ENCODE measurements around the gene GFI1B. TPM values are rescaled to one million over a fixed set of nuclear protein-coding genes. Genes with fewer than 3 reads are reported as not detected.

GFI1B gene
- total and polyA plus RNA-seq, 7 donors, result 0.28 to 0.92 (median 0.87) TPM; not detected in 4

GRCh38 chr9:132978112-132978450 lies 413 bp upstream of the GFI1B start:
- DNase-seq, result no peak
- Histone ChIP-seq H3K27me3 (peaks cover 0 to 75% (median 40%) of the 10 kb centered on the region in 3 donors), H3K36me3 (no peaks in the 10 kb centered on the region), H3K27ac (no peak overlapping the region), H3K4me3 (no peak overlapping the region), H3K9me3 (no peaks in the 10 kb centered on the region), H3K4me1 (no peaks in the 10 kb centered on the region)
- WGBS, 2 donors, result 6 to 15% methylated on average over 2 of the region's 2 CpGs
- TF ChIP-seq POLR2AphosphoS5 (IDR thresholded peaks at IDR 0.05) (no peak), POLR2A (IDR thresholded peaks at IDR 0.05) (no peak), EP300 (IDR thresholded peaks at IDR 0.05) (no peak), CTCF (IDR thresholded peaks at IDR 0.05) (no peak)
- intact Hi-C loops (cut with DNase I), result no loop called here

GRCh38 chr9:132980157-132980556 lies 1.7 kb downstream of the GFI1B start:
- H3K4me3 ChIP-seq, result no peak overlapping the region
- WGBS, 2 donors, result 60 to 78% methylated on average over 5 of the region's 5 CpGs
- H3K4me1 ChIP-seq, result no peaks in the 10 kb centered on the region
- no peaks in the 10 kb centered on the region for H3K36me3 ChIP-seq
- H3K9me3 ChIP-seq, result no peaks in the 10 kb centered on the region
- H3K27me3 ChIP-seq, result peaks cover 0 to 80% (median 37%) of the 10 kb centered on the region in 3 donors
- no peak for DNase-seq
- TF ChIP-seq POLR2AphosphoS5 (IDR thresholded peaks at IDR 0.05), result no peak
- no peak for TF ChIP-seq CTCF (IDR thresholded peaks at IDR 0.05)
- intact Hi-C loops (cut with DNase I), result no loop called here
- no peak overlapping the region for H3K27ac ChIP-seq

GRCh38 chr9:132982458-132982857 lies 4.0 kb downstream of the GFI1B start:
- Histone ChIP-seq H3K4me3 (no peak overlapping the region), H3K27ac (no peak overlapping the region), H3K36me3 (no peaks in the 10 kb centered on the region), H3K27me3 (peaks cover 0 to 72% (median 28%) of the 10 kb centered on the region in 3 donors), H3K9me3 (no peaks in the 10 kb centered on the region), H3K4me1 (no peaks in the 10 kb centered on the region)
- intact Hi-C loops (cut with DNase I), result no loop called here
- WGBS, 2 donors, result 13 to 36% methylated on average over 8 of the region's 8 CpGs
- no peak for TF ChIP-seq POLR2AphosphoS5 (IDR thresholded peaks at IDR 0.05)
- no peak for TF ChIP-seq EP300 (IDR thresholded peaks at IDR 0.05)
- TF ChIP-seq POLR2A (IDR thresholded peaks at IDR 0.05), result no peak
- TF ChIP-seq CTCF (IDR thresholded peaks at IDR 0.05), result no peak
- DNase-seq, result no peak

GRCh38 chr9:132983491-132984201 lies 5.2 kb downstream of the GFI1B start:
- intact Hi-C loops (cut with DNase I), result no loop called here
- no peak overlapping the region for H3K27ac ChIP-seq
- 82 to 85% methylated on average over 11 of the region's 11 CpGs for WGBS, 2 donors
- peaks cover 0 to 60% (median 16%) of the 10 kb centered on the region in 3 donors for H3K27me3 ChIP-seq
- no peak for DNase-seq
- no peaks in the 10 kb centered on the region for H3K9me3 ChIP-seq
- TF ChIP-seq POLR2AphosphoS5 (IDR thresholded peaks at IDR 0.05) (no peak), CTCF (IDR thresholded peaks at IDR 0.05) (no peak), POLR2A (IDR thresholded peaks at IDR 0.05) (no peak), EP300 (IDR thresholded peaks at IDR 0.05) (no peak)
- no peaks in the 10 kb centered on the region for H3K36me3 ChIP-seq
- H3K4me3 ChIP-seq, result no peak overlapping the region
- H3K4me1 ChIP-seq, result no peaks in the 10 kb centered on the region
